Measurements from ENCODE around the gene MAP2K7.
A peak's percentile ranks its signal among the peaks of the same experiment; 100 is the strongest.
"Not testable (repeated sequence)": the region's sequence is repeated elsewhere in the genome, so short reads cannot be mapped to it uniquely, and the experiment has no call there.

MAP2K7 gene

GRCh38 chr19:7927605-7928333 lies 24.1 kb downstream of the MAP2K7 start:
- ATAC-seq: no peak

GRCh38 chr19:7928334-7928706 lies 24.6 kb downstream of the MAP2K7 start:
- no peak for TF ChIP-seq CSDC2 (CRISPR knock-in tag; IDR thresholded peaks at IDR 0.05)
- TF ChIP-seq, protein P1, sequence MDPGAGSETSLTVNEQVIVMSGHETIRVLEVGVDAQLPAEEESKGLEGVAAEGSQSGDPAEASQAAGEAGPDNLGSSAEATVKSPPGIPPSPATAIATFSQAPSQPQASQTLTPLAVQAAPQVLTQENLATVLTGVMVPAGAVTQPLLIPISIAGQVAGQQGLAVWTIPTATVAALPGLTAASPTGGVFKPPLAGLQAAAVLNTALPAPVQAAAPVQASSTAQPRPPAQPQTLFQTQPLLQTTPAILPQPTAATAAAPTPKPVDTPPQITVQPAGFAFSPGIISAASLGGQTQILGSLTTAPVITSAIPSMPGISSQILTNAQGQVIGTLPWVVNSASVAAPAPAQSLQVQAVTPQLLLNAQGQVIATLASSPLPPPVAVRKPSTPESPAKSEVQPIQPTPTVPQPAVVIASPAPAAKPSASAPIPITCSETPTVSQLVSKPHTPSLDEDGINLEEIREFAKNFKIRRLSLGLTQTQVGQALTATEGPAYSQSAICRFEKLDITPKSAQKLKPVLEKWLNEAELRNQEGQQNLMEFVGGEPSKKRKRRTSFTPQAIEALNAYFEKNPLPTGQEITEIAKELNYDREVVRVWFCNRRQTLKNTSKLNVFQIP (CRISPR knock-in tag; IDR thresholded peaks at IDR 0.05; ENCODE audit: borderline replicate concordance, low read depth): no peak
- no peak for TF ChIP-seq ZFP30 (CRISPR knock-in tag; IDR thresholded peaks at IDR 0.05)
- TF ChIP-seq PPARA (CRISPR knock-in tag; IDR thresholded peaks at IDR 0.05; ENCODE audit: borderline replicate concordance): no peak
- TF ChIP-seq ZNF8 (CRISPR knock-in tag; IDR thresholded peaks at IDR 0.05): peak; percentile 66
- peak; percentile 2; the same call in 2 of the 3 replicates for ATAC-seq

More at GRCh38 chr19:7927605-7928333, 24.1 kb downstream of the MAP2K7 start:
- TF ChIP-seq PPARA (CRISPR knock-in tag; IDR thresholded peaks at IDR 0.05; ENCODE audit: borderline replicate concordance) (no peak), ZNF70 (CRISPR knock-in tag; IDR thresholded peaks at IDR 0.05) (no peak), ZNF8 (CRISPR knock-in tag; IDR thresholded peaks at IDR 0.05) (no peak)

- ATAC-seq: peak; percentile 59
- TF ChIP-seq TCF4 (CRISPR knock-in tag; IDR thresholded peaks at IDR 0.05; ENCODE audit: borderline replicate concordance): no peak
- TF ChIP-seq, protein P2, sequence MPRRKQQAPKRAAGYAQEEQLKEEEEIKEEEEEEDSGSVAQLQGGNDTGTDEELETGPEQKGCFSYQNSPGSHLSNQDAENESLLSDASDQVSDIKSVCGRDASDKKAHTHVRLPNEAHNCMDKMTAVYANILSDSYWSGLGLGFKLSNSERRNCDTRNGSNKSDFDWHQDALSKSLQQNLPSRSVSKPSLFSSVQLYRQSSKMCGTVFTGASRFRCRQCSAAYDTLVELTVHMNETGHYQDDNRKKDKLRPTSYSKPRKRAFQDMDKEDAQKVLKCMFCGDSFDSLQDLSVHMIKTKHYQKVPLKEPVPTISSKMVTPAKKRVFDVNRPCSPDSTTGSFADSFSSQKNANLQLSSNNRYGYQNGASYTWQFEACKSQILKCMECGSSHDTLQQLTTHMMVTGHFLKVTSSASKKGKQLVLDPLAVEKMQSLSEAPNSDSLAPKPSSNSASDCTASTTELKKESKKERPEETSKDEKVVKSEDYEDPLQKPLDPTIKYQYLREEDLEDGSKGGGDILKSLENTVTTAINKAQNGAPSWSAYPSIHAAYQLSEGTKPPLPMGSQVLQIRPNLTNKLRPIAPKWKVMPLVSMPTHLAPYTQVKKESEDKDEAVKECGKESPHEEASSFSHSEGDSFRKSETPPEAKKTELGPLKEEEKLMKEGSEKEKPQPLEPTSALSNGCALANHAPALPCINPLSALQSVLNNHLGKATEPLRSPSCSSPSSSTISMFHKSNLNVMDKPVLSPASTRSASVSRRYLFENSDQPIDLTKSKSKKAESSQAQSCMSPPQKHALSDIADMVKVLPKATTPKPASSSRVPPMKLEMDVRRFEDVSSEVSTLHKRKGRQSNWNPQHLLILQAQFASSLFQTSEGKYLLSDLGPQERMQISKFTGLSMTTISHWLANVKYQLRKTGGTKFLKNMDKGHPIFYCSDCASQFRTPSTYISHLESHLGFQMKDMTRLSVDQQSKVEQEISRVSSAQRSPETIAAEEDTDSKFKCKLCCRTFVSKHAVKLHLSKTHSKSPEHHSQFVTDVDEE (CRISPR knock-in tag; IDR thresholded peaks at IDR 0.05): no peak
- TF ChIP-seq, protein P3, sequence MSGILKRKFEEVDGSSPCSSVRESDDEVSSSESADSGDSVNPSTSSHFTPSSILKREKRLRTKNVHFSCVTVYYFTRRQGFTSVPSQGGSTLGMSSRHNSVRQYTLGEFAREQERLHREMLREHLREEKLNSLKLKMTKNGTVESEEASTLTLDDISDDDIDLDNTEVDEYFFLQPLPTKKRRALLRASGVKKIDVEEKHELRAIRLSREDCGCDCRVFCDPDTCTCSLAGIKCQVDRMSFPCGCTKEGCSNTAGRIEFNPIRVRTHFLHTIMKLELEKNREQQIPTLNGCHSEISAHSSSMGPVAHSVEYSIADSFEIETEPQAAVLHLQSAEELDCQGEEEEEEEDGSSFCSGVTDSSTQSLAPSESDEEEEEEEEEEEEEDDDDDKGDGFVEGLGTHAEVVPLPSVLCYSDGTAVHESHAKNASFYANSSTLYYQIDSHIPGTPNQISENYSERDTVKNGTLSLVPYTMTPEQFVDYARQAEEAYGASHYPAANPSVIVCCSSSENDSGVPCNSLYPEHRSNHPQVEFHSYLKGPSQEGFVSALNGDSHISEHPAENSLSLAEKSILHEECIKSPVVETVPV (CRISPR knock-in tag; IDR thresholded peaks at IDR 0.05): no peak
- no peak for TF ChIP-seq BACH2 (CRISPR knock-in tag; IDR thresholded peaks at IDR 0.05; ENCODE audit: borderline replicate concordance)
- no peak for TF ChIP-seq SNAI2 (CRISPR knock-in tag; IDR thresholded peaks at IDR 0.05)
- no peak for TF ChIP-seq PPARA (CRISPR knock-in tag; IDR thresholded peaks at IDR 0.05; ENCODE audit: borderline replicate concordance)
- TF ChIP-seq GLIS3 (CRISPR knock-in tag; IDR thresholded peaks at IDR 0.05): no peak
- TF ChIP-seq OSR1 (CRISPR knock-in tag; IDR thresholded peaks at IDR 0.05): no peak
- no peak for TF ChIP-seq RARB (CRISPR knock-in tag; IDR thresholded peaks at IDR 0.05)
- no peak for TF ChIP-seq ESRRG (CRISPR knock-in tag; IDR thresholded peaks at IDR 0.05)
- TF ChIP-seq ZC3H10 (CRISPR knock-in tag; IDR thresholded peaks at IDR 0.05): no peak
- no peak for TF ChIP-seq ARNTL (CRISPR knock-in tag; IDR thresholded peaks at IDR 0.05; ENCODE audit: borderline replicate concordance, low read depth)
- TF ChIP-seq, protein P4, sequence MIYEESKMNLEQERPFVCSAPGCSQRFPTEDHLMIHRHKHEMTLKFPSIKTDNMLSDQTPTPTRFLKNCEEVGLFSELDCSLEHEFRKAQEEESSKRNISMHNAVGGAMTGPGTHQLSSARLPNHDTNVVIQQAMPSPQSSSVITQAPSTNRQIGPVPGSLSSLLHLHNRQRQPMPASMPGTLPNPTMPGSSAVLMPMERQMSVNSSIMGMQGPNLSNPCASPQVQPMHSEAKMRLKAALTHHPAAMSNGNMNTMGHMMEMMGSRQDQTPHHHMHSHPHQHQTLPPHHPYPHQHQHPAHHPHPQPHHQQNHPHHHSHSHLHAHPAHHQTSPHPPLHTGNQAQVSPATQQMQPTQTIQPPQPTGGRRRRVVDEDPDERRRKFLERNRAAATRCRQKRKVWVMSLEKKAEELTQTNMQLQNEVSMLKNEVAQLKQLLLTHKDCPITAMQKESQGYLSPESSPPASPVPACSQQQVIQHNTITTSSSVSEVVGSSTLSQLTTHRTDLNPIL (CRISPR knock-in tag; IDR thresholded peaks at IDR 0.05; ENCODE audit: low read depth): no peak
- TF ChIP-seq CSDC2 (CRISPR knock-in tag; IDR thresholded peaks at IDR 0.05): no peak
- no peak; the same call in 1 of the 2 replicates for TF ChIP-seq PATZ1 (CRISPR knock-in tag; IDR thresholded peaks at IDR 0.05; ENCODE audit: borderline replicate concordance)
- TF ChIP-seq ZNF8 (CRISPR knock-in tag; IDR thresholded peaks at IDR 0.05): no peak
- no peak for TF ChIP-seq ZFP30 (CRISPR knock-in tag; IDR thresholded peaks at IDR 0.05)
- no peak for TF ChIP-seq ZNF70 (CRISPR knock-in tag; IDR thresholded peaks at IDR 0.05)
- no peak for TF ChIP-seq TOX (CRISPR knock-in tag; IDR thresholded peaks at IDR 0.05; ENCODE audit: borderline replicate concordance)
- TF ChIP-seq ISL1 (CRISPR knock-in tag; IDR thresholded peaks at IDR 0.05): no peak; the same call in 1 of the 2 replicates
These were observed 25.3 kb downstream of the MAP2K7 start for GRCh38 chr19:7928741-7929701.

DNA sequence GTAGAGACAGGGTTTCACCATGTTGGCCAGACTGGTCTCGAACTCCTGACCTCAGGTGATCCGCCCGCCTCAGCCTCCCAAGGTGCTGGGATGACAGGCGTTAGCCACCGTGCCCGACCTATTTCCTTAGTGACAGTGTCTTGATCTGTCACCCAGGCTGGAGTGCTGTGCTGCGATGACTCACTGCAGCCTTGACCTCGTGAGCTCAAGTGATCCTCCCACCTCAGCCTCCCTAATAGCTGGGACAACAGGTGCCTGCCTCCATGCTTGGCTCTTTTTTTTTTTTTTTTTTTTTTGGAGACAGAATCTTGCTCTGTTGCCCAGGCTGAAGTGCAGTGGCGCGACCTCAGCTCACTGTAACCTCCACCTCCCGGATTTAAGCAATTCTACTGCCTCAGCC lies 26.4 kb downstream of the MAP2K7 start:
- ATAC-seq: not testable (repeated sequence)
